ENCODE data around the gene HEG1.

The HEG1 gene

GRCh38 chr3:124999897-125000435, 55.8 kb downstream of the HEG1 start:
- no peak for DNase-seq (ENCODE audit: low spot score in 2 of 2)
- peaks cover 94% of the 10 kb centered on the region for H3K36me3 Mint-ChIP-seq

GRCh38 chr3:124999317-124999716, 56.5 kb downstream of the HEG1 start:
- no peak for ATAC-seq
- no peak for DNase-seq (ENCODE audit: low spot score in 2 of 2)
- Mint-ChIP-seq H3K4me1 (peaks cover 8% of the 10 kb centered on the region), H3K4me3 (no peak overlapping the region), H3K27ac (peak overlapping the region; percentile 52), H3K36me3 (peaks cover 96% of the 10 kb centered on the region), H3K9me3 (no peaks in the 10 kb centered on the region)

More at GRCh38 chr3:124999897-125000435, 55.8 kb downstream of the HEG1 start:
- Mint-ChIP-seq H3K4me3 (no peak overlapping the region), H3K27ac (peak overlapping the region; percentile 52), H3K9me3 (no peaks in the 10 kb centered on the region), H3K4me1 (peaks cover 8% of the 10 kb centered on the region)
- no peak for ATAC-seq

GRCh38 chr3:124998247-124998630, 57.6 kb downstream of the HEG1 start:
- H3K9me3 Mint-ChIP-seq, result no peaks in the 10 kb centered on the region
- H3K4me3 Mint-ChIP-seq, result no peak overlapping the region
- ATAC-seq, result no peak
- peaks cover 96% of the 10 kb centered on the region for H3K36me3 Mint-ChIP-seq
- peak overlapping the region; percentile 52 for H3K27ac Mint-ChIP-seq
- no peak for DNase-seq (ENCODE audit: low spot score in 2 of 2)
- H3K4me1 Mint-ChIP-seq, result peaks cover 8% of the 10 kb centered on the region

GRCh38 chr3:124997303-124998246, 58.2 kb downstream of the HEG1 start:
- Mint-ChIP-seq H3K36me3 (peaks cover 91% of the 10 kb centered on the region), H3K9me3 (no peaks in the 10 kb centered on the region), H3K4me1 (peaks cover 8% of the 10 kb centered on the region), H3K27ac (peak overlapping the region; percentile 52), H3K4me3 (no peak overlapping the region)
- DNase-seq (ENCODE audit: low spot score in 2 of 2) (no peak), ATAC-seq (no peak)

- H3K9me3 Mint-ChIP-seq, result no peaks in the 10 kb centered on the region
- ATAC-seq (peak; percentile 93), DNase-seq (ENCODE audit: low spot score in 2 of 2) (peak; percentile 15 to 63)
- H3K27ac Mint-ChIP-seq, result peak overlapping the region; percentile 77
- H3K36me3 Mint-ChIP-seq, result peaks cover 77% of the 10 kb centered on the region
- no peak overlapping the region for H3K4me3 Mint-ChIP-seq
- H3K4me1 Mint-ChIP-seq, result peaks cover 8% of the 10 kb centered on the region
Observed at GRCh38 chr3:124995460-124995994, 60.3 kb downstream of the HEG1 start.

GRCh38 chr3:124993466-124993865, 62.3 kb downstream of the HEG1 start:
- DNase-seq (ENCODE audit: low spot score in 2 of 2), result no peak
- Mint-ChIP-seq H3K4me3 (no peak overlapping the region), H3K4me1 (peaks cover 8% of the 10 kb centered on the region), H3K36me3 (peaks cover 80% of the 10 kb centered on the region), H3K9me3 (no peaks in the 10 kb centered on the region), H3K27ac (no peak overlapping the region)
- no peak for ATAC-seq

- Mint-ChIP-seq H3K36me3 (peaks cover 66% of the 10 kb centered on the region), H3K4me3 (no peak overlapping the region), H3K9me3 (no peaks in the 10 kb centered on the region), H3K27ac (peak overlapping the region; percentile 34), H3K4me1 (peaks cover 8% of the 10 kb centered on the region)
- no peak for ATAC-seq
- no peak for DNase-seq (ENCODE audit: low spot score in 2 of 2)
Observed at GRCh38 chr3:124992041-124992440, 63.8 kb downstream of the HEG1 start.

GRCh38 chr3:124986192-124987143, 69.3 kb downstream of the HEG1 start:
- ATAC-seq, result no peak
- H3K27ac Mint-ChIP-seq, result peak overlapping the region; percentile 23
- no peaks in the 10 kb centered on the region for H3K9me3 Mint-ChIP-seq
- no peak for DNase-seq (ENCODE audit: low spot score in 2 of 2)
- peaks cover 5% of the 10 kb centered on the region for H3K4me1 Mint-ChIP-seq
- peaks cover 59% of the 10 kb centered on the region for H3K36me3 Mint-ChIP-seq
- no peak overlapping the region for H3K4me3 Mint-ChIP-seq

GRCh38 chr3:124985349-124985748, 70.4 kb downstream of the HEG1 start:
- Mint-ChIP-seq H3K4me3 (no peak overlapping the region), H3K9me3 (no peaks in the 10 kb centered on the region), H3K36me3 (peaks cover 60% of the 10 kb centered on the region), H3K4me1 (peaks cover 5% of the 10 kb centered on the region), H3K27ac (no peak overlapping the region)
- DNase-seq (ENCODE audit: low spot score in 2 of 2) (no peak), ATAC-seq (no peak)

GRCh38 chr3:124984754-124985153, 71.0 kb downstream of the HEG1 start:
- Mint-ChIP-seq H3K9me3 (no peaks in the 10 kb centered on the region), H3K4me3 (no peak overlapping the region), H3K36me3 (peaks cover 54% of the 10 kb centered on the region), H3K27ac (peak overlapping the region; percentile 69), H3K4me1 (peaks cover 5% of the 10 kb centered on the region)
- DNase-seq (ENCODE audit: low spot score in 2 of 2), result no peak
- no peak for ATAC-seq

- Mint-ChIP-seq H3K27ac (peak overlapping the region; percentile 69), H3K9me3 (no peaks in the 10 kb centered on the region), H3K4me1 (peaks cover 5% of the 10 kb centered on the region), H3K36me3 (peaks cover 55% of the 10 kb centered on the region), H3K4me3 (no peak overlapping the region)
- no peak for DNase-seq (ENCODE audit: low spot score in 2 of 2)
- no peak for ATAC-seq
Observed at GRCh38 chr3:124982855-124983254, 72.9 kb downstream of the HEG1 start.

GRCh38 chr3:124981472-124981871, 74.3 kb downstream of the HEG1 start:
- H3K36me3 Mint-ChIP-seq, result peaks cover 68% of the 10 kb centered on the region
- peaks cover 10% of the 10 kb centered on the region for H3K4me1 Mint-ChIP-seq
- ATAC-seq, result no peak
- no peak overlapping the region for H3K27ac Mint-ChIP-seq
- no peak for DNase-seq (ENCODE audit: low spot score in 2 of 2)
- no peaks in the 10 kb centered on the region for H3K9me3 Mint-ChIP-seq
- H3K4me3 Mint-ChIP-seq, result no peak overlapping the region

GRCh38 chr3:124978627-124979026, 77.2 kb downstream of the HEG1 start:
- DNase-seq (ENCODE audit: low spot score in 2 of 2), result no peak
- Mint-ChIP-seq H3K36me3 (peaks cover 62% of the 10 kb centered on the region), H3K4me1 (peaks cover 5% of the 10 kb centered on the region)

GRCh38 chr3:124976383-124976782, 79.4 kb downstream of the HEG1 start:
- Mint-ChIP-seq H3K9me3 (no peaks in the 10 kb centered on the region), H3K4me1 (peaks cover 5% of the 10 kb centered on the region), H3K4me3 (no peak overlapping the region), H3K36me3 (peaks cover 58% of the 10 kb centered on the region), H3K27ac (peak overlapping the region; percentile 74)
- ATAC-seq (peak; percentile 44), DNase-seq (ENCODE audit: low spot score in 2 of 2) (no peak)

More at GRCh38 chr3:124978627-124979026, 77.2 kb downstream of the HEG1 start:
- no peak for ATAC-seq
- Mint-ChIP-seq H3K9me3 (no peaks in the 10 kb centered on the region), H3K27ac (no peak overlapping the region), H3K4me3 (no peak overlapping the region)

- Mint-ChIP-seq H3K27ac (no peak overlapping the region), H3K9me3 (no peaks in the 10 kb centered on the region), H3K4me3 (no peak overlapping the region), H3K4me1 (peaks cover 11% of the 10 kb centered on the region), H3K36me3 (peaks cover 65% of the 10 kb centered on the region)
- ATAC-seq (no peak), DNase-seq (ENCODE audit: low spot score in 2 of 2) (no peak)
Observed at GRCh38 chr3:124974691-124975090, 81.1 kb downstream of the HEG1 start.

All from stimulated activated effector memory CD8-positive, alpha-beta T cell treated with anti-CD3 and anti-CD28 coated beads, Interleukin-12 subunit alpha, Interleukin-12 subunit beta, amount 100 ng/mL, for 72 hours (primary cell).